Measurements from ENCODE around the gene SPPL2B. TPM values are rescaled to one million over a fixed set of nuclear protein-coding genes. Genes with fewer than 3 reads are reported as not detected.

Gene SPPL2B
- total and polyA plus RNA-seq, 8 donors: 13.6 to 450 (median 74.1) TPM

DNA sequence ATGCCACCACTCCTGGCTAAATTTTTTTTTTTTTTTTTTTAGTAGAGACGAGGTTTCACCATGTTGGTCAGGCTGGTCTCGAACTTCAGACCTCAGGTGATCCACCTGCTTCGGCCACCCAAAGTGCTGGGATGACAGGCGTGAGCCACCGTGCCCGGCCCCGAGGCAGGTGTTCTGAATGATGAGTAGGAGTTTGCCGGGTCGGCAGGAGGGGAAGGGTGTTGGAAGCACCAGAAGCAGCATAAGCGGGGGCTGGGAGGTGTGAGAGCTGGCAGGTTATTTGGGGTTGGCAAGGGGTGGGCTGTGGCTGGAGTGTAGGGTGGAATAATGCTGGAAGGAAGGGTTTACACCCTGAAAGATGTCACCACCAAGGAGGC is 1.8 kb downstream of the SPPL2B start:
- Histone ChIP-seq H3K27ac (peak overlapping the region; percentile 52 to 92 (median 72)), H3K4me3 (peak overlapping the region in 2 of 4 donors; percentile 1 to 92), H3K4me1 (peaks cover 55 to 85% (median 76%) of the 10 kb centered on the region in 4 donors), H3K9me3 (no peaks in the 10 kb centered on the region), H3K27me3 (no peaks in the 10 kb centered on the region), H3K36me3 (peaks cover 0 to 15% (median 10%) of the 10 kb centered on the region in 4 donors)
- 60 to 72% (median 65%) methylated on average over 10 of the region's 10 CpGs for WGBS, 5 donors
- no peak for TF ChIP-seq CTCF (IDR thresholded peaks at IDR 0.05)
- no peak for TF ChIP-seq POLR2AphosphoS5 (IDR thresholded peaks at IDR 0.05)
- TF ChIP-seq POLR2A (IDR thresholded peaks at IDR 0.05): no peak
- no peak for TF ChIP-seq EP300 (IDR thresholded peaks at IDR 0.05)
- DNase-seq: no peak
- intact Hi-C loops (cut with DNase I; ENCODE audit: low total_unique reads): no loop called here

DNA sequence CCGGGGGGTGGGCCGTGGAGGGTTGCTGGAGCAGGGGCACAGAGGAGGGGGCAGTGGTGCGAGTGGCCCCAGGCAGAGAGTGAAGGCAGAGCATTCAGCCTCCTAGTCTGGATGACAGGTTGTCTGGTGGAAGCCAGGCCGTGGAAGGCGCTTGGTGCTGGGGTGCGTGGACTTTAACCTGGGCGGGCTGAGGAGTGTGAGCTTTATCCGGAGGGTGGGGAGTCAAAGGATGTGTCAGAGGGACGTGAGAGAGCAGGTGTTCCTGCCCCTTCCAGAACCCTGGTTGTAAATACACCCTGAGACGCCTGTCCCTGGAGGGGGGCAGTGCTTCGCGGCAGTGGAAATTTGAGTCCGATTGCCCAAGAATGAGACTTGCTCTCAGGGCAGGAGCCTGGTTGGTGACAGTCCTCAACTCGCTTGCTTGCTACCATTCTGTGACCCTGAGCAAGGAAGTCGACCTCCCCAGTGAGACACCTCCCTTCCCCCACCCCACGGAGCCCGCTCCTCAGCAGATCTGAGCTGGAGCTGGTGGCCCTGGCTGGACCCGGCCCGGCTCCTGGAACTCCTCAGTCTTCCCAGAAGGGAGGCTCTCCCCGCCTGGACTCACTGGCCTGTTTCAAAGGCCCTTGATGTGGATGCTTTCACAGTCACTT is 2.3 kb downstream of the SPPL2B start:
- peak overlapping the region in 2 of 4 donors; percentile 1 to 92 for H3K4me3 ChIP-seq
- whole genome bisulfite sequencing, 5 donors: 32 to 53% (median 38%) methylated on average over 15 to 20 of the region's 20 CpGs
- peaks cover 0 to 10% (median 5%) of the 10 kb centered on the region in 4 donors for H3K36me3 ChIP-seq
- DNase-seq: peak; percentile 74 to 91
- intact Hi-C loops (cut with DNase I; ENCODE audit: low total_unique reads): no loop called here
- no peaks in the 10 kb centered on the region for H3K9me3 ChIP-seq
- peaks cover 55 to 80% (median 76%) of the 10 kb centered on the region in 4 donors for H3K4me1 ChIP-seq
- H3K27ac ChIP-seq: peak overlapping the region; percentile 57 to 92 (median 72)
- TF ChIP-seq POLR2A (IDR thresholded peaks at IDR 0.05): no peak
- TF ChIP-seq POLR2AphosphoS5 (IDR thresholded peaks at IDR 0.05): peak in 2 of 3 donors; percentile 60 to 62
- no peak for TF ChIP-seq CTCF (IDR thresholded peaks at IDR 0.05)
- H3K27me3 ChIP-seq: no peaks in the 10 kb centered on the region

- H3K4me1 ChIP-seq: peaks cover 55 to 79% (median 71%) of the 10 kb centered on the region in 4 donors
- DNase-seq: no peak
- H3K27me3 ChIP-seq: no peaks in the 10 kb centered on the region
- intact Hi-C loops (cut with DNase I; ENCODE audit: low total_unique reads): no loop called here
- peak overlapping the region; percentile 57 to 92 (median 72) for H3K27ac ChIP-seq
- H3K36me3 ChIP-seq: peaks cover 0 to 8% (median 0%) of the 10 kb centered on the region in 4 donors
- WGBS, 5 donors: 61 to 82% (median 72%) methylated on average over 6 to 12 of the region's 12 CpGs
- H3K4me3 ChIP-seq: no peak overlapping the region
- H3K9me3 ChIP-seq: no peaks in the 10 kb centered on the region
- no peak for TF ChIP-seq POLR2A (IDR thresholded peaks at IDR 0.05)
- TF ChIP-seq POLR2AphosphoS5 (IDR thresholded peaks at IDR 0.05): no peak
- TF ChIP-seq CTCF (IDR thresholded peaks at IDR 0.05): no peak
- TF ChIP-seq EP300 (IDR thresholded peaks at IDR 0.05): no peak
These were observed 3.2 kb downstream of the SPPL2B start for GRCh38 chr19:2331601-2332246.

GRCh38 chr19:2332341-2333026 is 4.0 kb downstream of the SPPL2B start:
- Histone ChIP-seq H3K9me3 (no peaks in the 10 kb centered on the region), H3K27me3 (no peaks in the 10 kb centered on the region), H3K36me3 (peaks cover 0 to 15% (median 6%) of the 10 kb centered on the region in 4 donors), H3K4me3 (no peak overlapping the region), H3K4me1 (peaks cover 50 to 79% (median 63%) of the 10 kb centered on the region in 4 donors), H3K27ac (peak overlapping the region; percentile 57 to 92 (median 72))
- DNase-seq: peak in 1 of 2 donors; percentile 75
- intact Hi-C loops (cut with DNase I; ENCODE audit: low total_unique reads): no loop called here
- WGBS, 5 donors: 45 to 65% (median 51%) methylated on average over 9 to 17 of the region's 17 CpGs
- TF ChIP-seq EP300 (IDR thresholded peaks at IDR 0.05) (no peak), POLR2A (IDR thresholded peaks at IDR 0.05) (no peak), CTCF (IDR thresholded peaks at IDR 0.05) (no peak), POLR2AphosphoS5 (IDR thresholded peaks at IDR 0.05) (no peak)
